GM12878 (cell line): ENCODE data around the gene REPIN1. TPM values are rescaled to one million over a fixed set of nuclear protein-coding genes. Genes with fewer than 3 reads are reported as not detected.

Experiments used
- ATAC-seq: fragments of 200-7000 bp; cut with Tn5 transposase; 3 replicates; pipeline ENCODE4 v1.9.1; 2020; ENCODE audit warnings: mild to moderate bottlenecking, moderate library complexity
- BruUV-seq: library from RNA; stranded (reverse); fragments of 400-500 nt; replicated peaks from 2 replicates; lab custom pipeline; 2021; lab: Mats Ljungman, UMichigan
- CTCF ChIA-PET: fragments of 300-600 bp; sonication (Branson Sonifier 250); formaldehyde crosslinking; extraction: SDS; loops from one replicate; lab custom pipeline; 2021; ENCODE audit warnings: inconsistent platforms; lab: Yijun Ruan, JAX
- POLR2A ChIA-PET: fragments of 350-600 bp; formaldehyde crosslinking; extraction: SDS; loops from one replicate; lab custom pipeline; 2021; ENCODE audit warnings: inconsistent platforms; lab: Charles Lee
- RAD21 ChIA-PET: fragments of 300-600 bp; sonication (Branson Sonifier 250); formaldehyde crosslinking; loops from one replicate; lab custom pipeline; 2023; ENCODE audit warnings: antibody characterized with exemption; ENCODE audit not compliant: unreplicated experiment; lab: Charles Lee
- SMC1A ChIA-PET: fragments of 300-600 bp; sonication (Branson Sonifier 250); formaldehyde crosslinking; loops from one replicate; lab custom pipeline; 2023; ENCODE audit not compliant: unreplicated experiment, uncharacterized antibody; lab: Charles Lee
- DNase-seq: peaks from one replicate; pipeline ENCODE4 v3.0.0-alpha.2; 2011; ENCODE audit warnings: low read depth, low spot score
- FAIRE-seq: peaks from 3 replicates; lab custom pipeline; 2011; peaks lifted over from hg19 to GRCh38; lab: Jason Lieb, UNC
- H2AFZ ChIP-seq: 2 replicates; pipeline ENCODE4 v1.6.0; 2011; ENCODE audit warnings: low read depth, low read length, control low read depth; ENCODE audit not compliant: control insufficient read depth
- H3K27ac ChIP-seq: 2 replicates; pipeline ENCODE4 v1.5.1; 2011; ENCODE audit warnings: control low read depth; ENCODE audit not compliant: control insufficient read depth, insufficient read depth
- H3K27me3 ChIP-seq, 2 experiments: replicated peaks in 1 of 2; 2 replicates each; pipeline versions ENCODE4 v1.6.0 to v1.6.1; 2011; ENCODE audit warnings: low read length in 1 of 2; ENCODE audit not compliant: control insufficient read depth in 2 of 2, insufficient read depth in 2 of 2
- H3K36me3 ChIP-seq, 2 experiments: 2 replicates each; pipeline ENCODE4 v1.5.1; 2011; ENCODE audit warnings: low read length in 1 of 2; ENCODE audit not compliant: control insufficient read depth in 2 of 2, insufficient read depth in 2 of 2
- H3K4me1 ChIP-seq: 2 replicates; pipeline ENCODE4 v1.6.1; 2011; ENCODE audit warnings: mild to moderate bottlenecking, low read length, moderate library complexity, mixed read lengths; ENCODE audit not compliant: control insufficient read depth, insufficient read depth
- H3K4me2 ChIP-seq: 2 replicates; pipeline ENCODE4 v1.6.0; 2011; ENCODE audit warnings: control low read depth; ENCODE audit not compliant: control insufficient read depth, insufficient read depth
- H3K4me3 ChIP-seq: fragments of 200-600 bp; sonication (generic); 2 replicates; pipeline ENCODE4 v1.5.1; 2016
- H3K79me2 ChIP-seq: 2 replicates; pipeline ENCODE4 v1.6.0; 2011; ENCODE audit warnings: low read length; ENCODE audit not compliant: control insufficient read depth, insufficient read depth
- H3K9ac ChIP-seq: 2 replicates; pipeline ENCODE4 v1.8.0; 2011; ENCODE audit warnings: low read length, control low read depth, mixed read lengths; ENCODE audit not compliant: control insufficient read depth, insufficient read depth
- H3K9me3 ChIP-seq: replicated peaks from 3 replicates; pipeline ENCODE4 v1.5.1; 2011; ENCODE audit warnings: mild to moderate bottlenecking, low read length; ENCODE audit not compliant: control insufficient read depth, insufficient read depth
- H4K20me1 ChIP-seq: 2 replicates; pipeline ENCODE4 v1.6.0; 2011; ENCODE audit not compliant: control insufficient read depth, insufficient read depth
- CBX3 ChIP-seq: fragments of 200-600 bp; sonication (generic); IDR thresholded peaks from 2 replicates; pipeline ENCODE4 v1.6.1; 2016; ENCODE audit warnings: low read depth, borderline replicate concordance
- CHD4 ChIP-seq: fragments of 200-600 bp; sonication (generic); IDR thresholded peaks from 2 replicates; pipeline ENCODE4 v1.6.1; 2016; ENCODE audit warnings: mild to moderate bottlenecking
- CREB1 ChIP-seq: IDR thresholded peaks from 2 replicates; pipeline ENCODE4 v1.6.1; 2012; ENCODE audit warnings: low read depth, mild to moderate bottlenecking, inconsistent platforms
- EGR1 ChIP-seq, 2 experiments: IDR thresholded peaks; 1 replicate in 1 of 2; 2 replicates in 1 of 2; pipeline ENCODE4 v1.6.1; 2011 to 2012; ENCODE audit warnings: low read depth in 2 of 2, low read length in 2 of 2, borderline replicate concordance in 1 of 2, mild to moderate bottlenecking in 1 of 2, moderate library complexity in 1 of 2
- IKZF1 ChIP-seq: fragments of 450-650 bp; conservative IDR thresholded peaks from 2 replicates; pipeline ENCODE4 v1.6.1; 2017; ENCODE audit warnings: antibody characterized with exemption, mild to moderate bottlenecking
- MTA2 ChIP-seq: fragments of 450-650 bp; IDR thresholded peaks from 2 replicates; pipeline ENCODE4 v1.6.1; 2016; ENCODE audit warnings: low read depth, mild to moderate bottlenecking, moderate library complexity
- NFYB ChIP-seq: IDR thresholded peaks from 2 replicates; pipeline ENCODE4 v1.6.1; 2011; ENCODE audit warnings: low read depth, mild to moderate bottlenecking, low read length, improper control_type of control experiment, moderate library complexity; ENCODE audit not compliant: insufficient read depth
- RELA ChIP-seq: fragments of 450-650 bp; IDR thresholded peaks from 2 replicates; pipeline ENCODE4 v1.8.0; 2014; ENCODE audit warnings: borderline replicate concordance; ENCODE audit not compliant: partially characterized antibody
- SMAD1 ChIP-seq: fragments of 450-650 bp; IDR thresholded peaks from 2 replicates; pipeline ENCODE4 v1.6.1; 2018; ENCODE audit warnings: mild to moderate bottlenecking, low read depth; ENCODE audit not compliant: partially characterized antibody
- SUZ12 ChIP-seq: fragments of 200-600 bp; sonication (generic); IDR thresholded peaks from one replicate; pipeline ENCODE4 v1.6.1; 2018; ENCODE audit warnings: antibody characterized with exemption, mild to moderate bottlenecking; ENCODE audit not compliant: unreplicated experiment
- WGBS: methylation state at CpG from one replicate; pipeline ENCODE4 v1.1.6; 2016; ENCODE audit warnings: low lambda C conversion rate; ENCODE audit not compliant: insufficient replicate concordance, insufficient coverage; ENCODE audit errors: missing lambda C conversion rate; 5-methylcytosine and 5-hydroxymethylcytosine counted together
- in situ Hi-C: fragments of 300-500 bp; cut with MboI; formaldehyde crosslinking; loops from 9 replicates; pipeline ENCODE4 v1.14.3; 2018; ENCODE audit warnings: mixed read lengths
- intact Hi-C: fragments of 100-400 bp; cut with micrococcal nuclease; formaldehyde crosslinking; loops from one replicate; pipeline ENCODE4 v1.14.2; 2022; ENCODE audit not compliant: unreplicated experiment
- polyA plus RNA-seq, 11 experiments: library from polyadenylated mRNA; depleted of rRNA in 4 of 11; unstranded in 6 of 11; stranded (reverse) in 5 of 11; fragments of >200 nt; fragmentation: Nextera tagmentation in 4 of 11; fragmentation: Illumina TruSeq in 1 of 11; extraction: Ambion mirVana in 4 of 11; extraction: Trizol in 1 of 11; gene quantifications; 1 replicate in 1 of 11; 2 replicates in 10 of 11; pipeline versions ENCODE4 v1.2.1 to v1.2.3, GENCODE V29; 2011 to 2016; ENCODE audit warnings: inconsistent platforms in 2 of 11, missing spikeins in 2 of 11, low read depth in 1 of 11
- total RNA-seq, 4 experiments: library from RNA; depleted of rRNA in 3 of 4; stranded (reverse); fragments of >200 nt in 3 of 4; fragmentation: Illumina TruSeq in 1 of 4; extraction: Trizol in 1 of 4; gene quantifications; 2 replicates each; pipeline versions ENCODE4 v1.2.1 to v1.2.3, GENCODE V29; 2013 to 2021
- TF ChIP-seq, protein P1 (sequence below): IDR thresholded peaks from 2 replicates; pipeline ENCODE4 v1.6.1; 2012; ENCODE audit warnings: low read depth, low read length, improper control_type of control experiment
- TF ChIP-seq, protein P2 (sequence below): fragments of 450-650 bp; IDR thresholded peaks from 2 replicates; pipeline ENCODE4 v1.6.1; 2017; ENCODE audit warnings: borderline replicate concordance

The REPIN1 gene
- total and polyA plus RNA-seq, 10 of the 15 experiments (the other 5 are each of a cell fraction or from before 2014, with no cell fraction given), result 5.1 to 172 (median 76.9) TPM

DNA sequence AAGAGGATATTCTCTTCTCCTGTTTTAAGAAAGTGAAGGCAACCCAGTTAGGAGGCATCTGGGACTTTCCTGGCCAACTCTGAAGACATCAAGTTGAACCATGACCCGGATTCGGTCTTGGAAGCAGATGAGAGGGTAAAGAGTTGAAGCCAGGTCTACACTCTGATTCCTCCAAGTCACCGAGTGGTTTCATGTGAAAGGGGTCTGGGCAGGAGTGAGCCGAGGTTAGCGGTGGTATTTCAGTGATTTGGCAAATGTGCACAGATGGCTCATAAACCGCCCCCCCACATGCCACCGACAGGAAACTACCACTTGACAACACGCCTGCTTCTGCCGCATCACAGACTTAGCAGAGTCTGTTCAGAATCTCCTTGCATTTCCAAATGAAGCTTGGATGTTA lies 11.4 kb upstream of the REPIN1 start (continued):
- TF ChIP-seq SUZ12, result no peak
- TF ChIP-seq MTA2, result 0 out of 2 replicates have a peak, but pooled peaks have one; percentile 12
- no peak for TF ChIP-seq SMAD1
- TF ChIP-seq CREB1, result 0 out of 2 replicates have a peak, but pooled peaks have one; percentile 11
- TF ChIP-seq RELA, result peak; percentile 11
- TF ChIP-seq, protein P1, sequence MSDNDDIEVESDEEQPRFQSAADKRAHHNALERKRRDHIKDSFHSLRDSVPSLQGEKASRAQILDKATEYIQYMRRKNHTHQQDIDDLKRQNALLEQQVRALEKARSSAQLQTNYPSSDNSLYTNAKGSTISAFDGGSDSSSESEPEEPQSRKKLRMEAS, result no peak
- TF ChIP-seq, protein P2, sequence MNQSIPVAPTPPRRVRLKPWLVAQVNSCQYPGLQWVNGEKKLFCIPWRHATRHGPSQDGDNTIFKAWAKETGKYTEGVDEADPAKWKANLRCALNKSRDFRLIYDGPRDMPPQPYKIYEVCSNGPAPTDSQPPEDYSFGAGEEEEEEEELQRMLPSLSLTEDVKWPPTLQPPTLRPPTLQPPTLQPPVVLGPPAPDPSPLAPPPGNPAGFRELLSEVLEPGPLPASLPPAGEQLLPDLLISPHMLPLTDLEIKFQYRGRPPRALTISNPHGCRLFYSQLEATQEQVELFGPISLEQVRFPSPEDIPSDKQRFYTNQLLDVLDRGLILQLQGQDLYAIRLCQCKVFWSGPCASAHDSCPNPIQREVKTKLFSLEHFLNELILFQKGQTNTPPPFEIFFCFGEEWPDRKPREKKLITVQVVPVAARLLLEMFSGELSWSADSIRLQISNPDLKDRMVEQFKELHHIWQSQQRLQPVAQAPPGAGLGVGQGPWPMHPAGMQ, result no peak

DNA sequence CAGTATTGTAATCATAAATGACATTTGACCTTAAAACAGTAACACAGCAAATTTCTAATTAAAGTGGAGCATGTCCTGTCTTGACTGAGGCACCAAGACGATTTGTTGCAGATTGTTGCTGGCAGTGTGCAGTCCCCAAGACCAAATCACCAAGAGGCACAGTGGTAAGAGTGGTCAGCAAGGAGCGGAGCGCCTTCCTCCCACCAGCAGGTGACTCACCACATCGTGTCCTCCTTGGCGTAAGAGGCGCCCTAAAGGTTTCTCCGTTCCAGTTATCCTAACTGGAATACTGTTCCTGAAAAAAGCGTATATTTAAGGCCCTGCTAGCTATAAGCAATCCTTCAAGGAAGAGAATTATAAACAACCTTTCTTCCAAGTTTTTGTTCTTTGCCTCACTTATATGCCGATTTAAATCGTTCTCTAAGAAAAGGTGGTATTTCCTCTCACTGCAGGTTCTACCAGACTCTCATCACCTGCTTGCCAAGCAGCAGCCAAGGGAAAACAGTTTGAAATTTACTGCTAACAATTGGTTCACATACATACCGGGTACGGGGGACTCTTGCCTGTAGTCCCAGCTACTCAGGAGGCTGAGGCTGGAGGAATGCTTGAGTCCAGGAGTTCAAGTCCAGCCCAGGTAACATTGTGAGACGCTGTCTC lies 10.7 kb upstream of the REPIN1 start:
- Histone ChIP-seq H3K9ac (no peak overlapping the region), H4K20me1 (no peaks in the 10 kb centered on the region), H3K4me2 (peak overlapping the region; percentile 40; the same call in 1 of the 2 replicates), H3K4me1 (peaks cover 20% of the 10 kb centered on the region), H2AFZ (peak overlapping the region; percentile 91), H3K4me3 (no peak overlapping the region; the same call in 1 of the 2 replicates), H3K79me2 (no peaks in the 10 kb centered on the region), H3K27ac (peak overlapping the region; percentile 36; the same call in 1 of the 2 replicates), H3K27me3 (no peaks in the 10 kb centered on the region), H3K9me3 (no peaks in the 10 kb centered on the region), H3K36me3 (no peaks in the 10 kb centered on the region)
- no TSS peak for BruUV-seq
- FAIRE-seq (no peak), DNase-seq (no peak), ATAC-seq (peak; percentile 37)
- intact Hi-C loops, result loop anchor here (1.0 to 5.0 kb wide), 2 partner anchors 8 to 36 kb away; partner anchors contain the start of genes ACTR3C and LRRC61
- TF ChIP-seq EGR1 (IDR thresholded peaks at IDR 0.05; ENCODE audit: borderline replicate concordance in 1 of 2, low read depth in 2 of 2, low read length in 2 of 2), result no peak
- no peak for TF ChIP-seq NFYB
- no peak for TF ChIP-seq CBX3
- TF ChIP-seq IKZF1, result 0 out of 2 replicates have a peak, but pooled peaks have one; percentile 14
- no peak for TF ChIP-seq CHD4
- ChIA-PET POLR2A (interaction anchor here (0.6 to 1.4 kb wide), 5 partner anchors 8 to 49 kb away, joined by 3 to 6 read pairs (median 3); partner anchors contain the start of genes ACTR3C and LRRC61), SMC1A (interaction anchor here (0.6 to 6.5 kb wide), 12 partner anchors 8 to 757 kb away, joined by 3 to 48 read pairs (median 9); a partner anchor contains a TSS), RAD21 (interaction anchor here (0.9 to 4.7 kb wide), 5 partner anchors 9 to 61 kb away, joined by 3 to 26 read pairs (median 15); a partner anchor contains a TSS), CTCF (interaction anchor here (0.6 to 4.9 kb wide), 13 partner anchors 8 to 91 kb away, joined by 3 to 72 read pairs (median 7); a partner anchor contains a TSS)
- in situ Hi-C loops, result no loop called here
- WGBS, result 92% methylated on average over 12 of the region's 13 CpGs
